Thoracic aorta (tissue), 2 donors: ENCODE measurements around the gene TIMM22. TPM values are rescaled to one million over a fixed set of nuclear protein-coding genes. Genes with fewer than 3 reads are reported as not detected.
"Not testable (repeated sequence)": the region's sequence is repeated elsewhere in the genome, so short reads cannot be mapped to it uniquely, and the experiment has no call there.

Experiments
- ATAC-seq: fragments of 150-250 bp; one replicate; pipeline ENCODE4 v1.8.0; 2017; ENCODE audit warnings: low read depth; ENCODE audit not compliant: insufficient number of reproducible peaks, low FRiP score
- DNase-seq: peaks from one replicate; pipeline ENCODE4 v3.0.0-alpha.2; 2020; ENCODE audit warnings: low spot score
- H3K27ac ChIP-seq, 2 donors: fragments of 200-600 bp; sonication (generic); 1 replicate in 1 of 2; 2 replicates in 1 of 2; pipeline ENCODE4 v1.5.1; 2016; ENCODE audit warnings: mild to moderate bottlenecking in 2 of 2, moderate library complexity in 2 of 2
- H3K27me3 ChIP-seq: fragments of 200-600 bp; sonication (generic); replicated peaks from 2 replicates; pipeline ENCODE4 v1.6.0; 2016; ENCODE audit warnings: mild to moderate bottlenecking; ENCODE audit not compliant: insufficient read depth
- H3K36me3 ChIP-seq: fragments of 200-600 bp; sonication (generic); one replicate; pipeline ENCODE4 v1.5.1; 2016
- H3K4me1 ChIP-seq, 2 donors: fragments of 200-600 bp; sonication (generic); 1 replicate in 1 of 2; 2 replicates in 1 of 2; pipeline versions ENCODE4 v1.5.1 to v1.6.0; 2016; ENCODE audit warnings: low read depth in 2 of 2, mild to moderate bottlenecking in 1 of 2; ENCODE audit not compliant: control insufficient read depth in 1 of 2
- H3K4me3 ChIP-seq: fragments of 200-600 bp; sonication (generic); 2 replicates; pipeline ENCODE4 v1.5.1; 2016; ENCODE audit warnings: mild to moderate bottlenecking
- H3K9me3 ChIP-seq: fragments of 200-600 bp; sonication (generic); 2 replicates; pipeline ENCODE4 v1.5.1; 2016
- total RNA-seq, 2 donors: library from RNA; depleted of rRNA; stranded (reverse); fragments of >200 nt; gene quantifications; one replicate each; pipeline versions ENCODE4 v1.1.0 to v1.2.3, GENCODE V29; 2016
- TF ChIP-seq, protein P1 (sequence below): fragments of 200-600 bp; sonication (generic); IDR thresholded peaks from one replicate; pipeline ENCODE4 v1.5.1; 2019; ENCODE audit warnings: antibody characterized with exemption

Gene TIMM22
- total RNA-seq, 2 donors from 2014 or later: 12.6 to 13.0 TPM

DNA sequence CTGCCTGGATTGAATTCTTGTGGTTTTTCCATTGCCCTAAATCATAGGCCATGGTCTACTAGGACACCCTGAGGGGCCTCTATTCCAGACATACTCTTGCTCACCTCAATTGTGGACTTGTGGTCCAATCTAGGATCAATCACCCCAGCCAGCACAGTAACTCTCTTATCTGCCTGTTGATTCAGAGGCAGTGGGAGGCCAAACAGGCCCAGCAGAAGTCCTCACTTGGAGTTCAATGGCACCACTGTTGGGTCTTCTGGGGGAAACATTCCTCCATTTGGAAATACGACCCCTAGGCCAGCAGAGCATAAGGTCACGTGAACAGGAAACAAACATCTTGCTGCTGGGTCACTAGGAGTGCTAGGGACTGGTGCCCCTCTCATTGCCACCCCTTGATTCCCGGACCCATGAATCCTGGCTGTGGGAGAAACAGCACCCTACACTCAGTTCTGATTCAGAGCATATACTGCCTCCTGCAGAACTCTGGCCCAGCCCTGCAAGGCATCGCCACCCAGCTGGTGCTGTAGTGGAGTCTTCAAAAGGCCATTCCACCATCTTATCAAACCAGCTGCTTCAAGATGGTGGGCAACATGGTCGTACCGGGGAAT is 10.5 kb upstream of the TIMM22 start:
- no peak overlapping the region for H3K27ac ChIP-seq
- H3K27me3 ChIP-seq: no peaks in the 10 kb centered on the region
- no peaks in the 10 kb centered on the region for H3K4me1 ChIP-seq
- H3K9me3 ChIP-seq: no peaks in the 10 kb centered on the region
- TF ChIP-seq, protein P1, sequence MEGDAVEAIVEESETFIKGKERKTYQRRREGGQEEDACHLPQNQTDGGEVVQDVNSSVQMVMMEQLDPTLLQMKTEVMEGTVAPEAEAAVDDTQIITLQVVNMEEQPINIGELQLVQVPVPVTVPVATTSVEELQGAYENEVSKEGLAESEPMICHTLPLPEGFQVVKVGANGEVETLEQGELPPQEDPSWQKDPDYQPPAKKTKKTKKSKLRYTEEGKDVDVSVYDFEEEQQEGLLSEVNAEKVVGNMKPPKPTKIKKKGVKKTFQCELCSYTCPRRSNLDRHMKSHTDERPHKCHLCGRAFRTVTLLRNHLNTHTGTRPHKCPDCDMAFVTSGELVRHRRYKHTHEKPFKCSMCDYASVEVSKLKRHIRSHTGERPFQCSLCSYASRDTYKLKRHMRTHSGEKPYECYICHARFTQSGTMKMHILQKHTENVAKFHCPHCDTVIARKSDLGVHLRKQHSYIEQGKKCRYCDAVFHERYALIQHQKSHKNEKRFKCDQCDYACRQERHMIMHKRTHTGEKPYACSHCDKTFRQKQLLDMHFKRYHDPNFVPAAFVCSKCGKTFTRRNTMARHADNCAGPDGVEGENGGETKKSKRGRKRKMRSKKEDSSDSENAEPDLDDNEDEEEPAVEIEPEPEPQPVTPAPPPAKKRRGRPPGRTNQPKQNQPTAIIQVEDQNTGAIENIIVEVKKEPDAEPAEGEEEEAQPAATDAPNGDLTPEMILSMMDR: no peak
- no peak overlapping the region for H3K4me3 ChIP-seq
- H3K36me3 ChIP-seq: no peaks in the 10 kb centered on the region
- no peak for ATAC-seq
- DNase-seq: no peak

DNA sequence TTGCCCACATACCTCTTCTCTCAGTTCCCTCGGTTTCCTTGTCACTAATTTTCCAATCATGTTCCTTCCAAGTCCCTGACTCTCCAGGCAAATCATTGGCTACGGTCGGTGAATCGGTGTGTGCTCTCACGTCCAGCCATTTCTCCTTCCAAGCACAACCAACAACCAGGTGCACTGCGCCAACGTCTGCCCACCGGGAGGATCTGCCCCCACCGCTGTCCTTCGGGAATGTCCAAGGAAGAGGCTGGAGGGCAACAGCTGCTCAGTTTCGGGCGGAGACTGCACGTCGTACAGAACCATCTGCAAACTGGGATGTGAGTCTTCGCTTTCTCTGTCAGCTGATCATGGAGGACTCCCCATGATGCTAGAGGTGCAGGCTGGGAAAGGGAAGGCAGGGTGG is 9.0 kb upstream of the TIMM22 start:
- DNase-seq: no peak
- H3K27ac ChIP-seq: no peak overlapping the region
- H3K36me3 ChIP-seq: no peaks in the 10 kb centered on the region
- H3K4me3 ChIP-seq: no peak overlapping the region
- no peaks in the 10 kb centered on the region for H3K9me3 ChIP-seq
- ATAC-seq: no peak
- no peaks in the 10 kb centered on the region for H3K27me3 ChIP-seq
- H3K4me1 ChIP-seq: no peaks in the 10 kb centered on the region
- TF ChIP-seq, protein P1: no peak

DNA sequence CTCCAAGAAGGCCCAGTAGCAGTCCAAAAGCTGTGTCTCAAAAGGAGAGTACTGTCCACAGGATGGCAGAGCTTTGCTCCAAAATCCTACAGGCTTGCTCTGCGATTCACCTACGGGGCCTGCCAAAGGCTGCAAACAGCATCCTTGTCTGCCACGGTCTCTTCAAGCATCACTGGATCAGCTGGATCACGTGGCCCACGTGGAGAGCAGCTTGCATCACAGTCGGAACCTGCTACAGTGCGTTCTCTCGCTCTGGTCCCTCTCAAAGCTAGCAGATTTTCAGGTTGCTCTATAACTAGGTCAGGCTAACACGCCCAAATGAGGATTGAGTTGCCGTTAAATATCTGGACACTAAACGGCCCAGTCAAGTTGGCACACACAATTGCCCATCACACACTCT is 8.4 kb upstream of the TIMM22 start:
- no peaks in the 10 kb centered on the region for H3K9me3 ChIP-seq
- no peaks in the 10 kb centered on the region for H3K36me3 ChIP-seq
- no peak overlapping the region for H3K4me3 ChIP-seq
- TF ChIP-seq, protein P1: no peak
- ATAC-seq: no peak
- no peak overlapping the region for H3K27ac ChIP-seq
- no peaks in the 10 kb centered on the region for H3K27me3 ChIP-seq
- no peak for DNase-seq
- H3K4me1 ChIP-seq: no peaks in the 10 kb centered on the region

DNA sequence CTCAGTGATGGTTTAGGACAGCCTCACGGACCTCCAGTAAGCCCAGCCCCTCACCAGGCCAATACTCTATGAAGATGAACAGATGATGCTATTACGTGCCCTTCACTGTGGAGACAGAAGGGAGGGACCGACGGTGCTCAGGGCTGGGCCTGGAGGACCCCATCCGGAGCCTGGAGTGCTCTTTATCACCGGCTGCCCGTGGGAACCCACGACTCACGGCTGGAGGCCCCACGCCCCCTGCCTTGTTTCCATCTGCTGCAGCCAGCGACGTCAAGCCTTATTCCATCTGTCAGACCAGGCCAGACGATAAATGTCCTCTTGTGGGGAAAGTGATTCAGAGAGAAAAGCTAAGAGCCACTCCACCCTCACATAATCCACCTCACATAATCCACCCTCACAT is 4.0 kb upstream of the TIMM22 start:
- DNase-seq: no peak
- H3K9me3 ChIP-seq: no peaks in the 10 kb centered on the region
- TF ChIP-seq, protein P1: no peak
- H3K4me1 ChIP-seq: peaks cover 5 to 6% of the 10 kb centered on the region in 2 donors
- no peaks in the 10 kb centered on the region for H3K27me3 ChIP-seq
- no peak overlapping the region for H3K27ac ChIP-seq
- no peaks in the 10 kb centered on the region for H3K36me3 ChIP-seq
- no peak overlapping the region for H3K4me3 ChIP-seq
- no peak for ATAC-seq

DNA sequence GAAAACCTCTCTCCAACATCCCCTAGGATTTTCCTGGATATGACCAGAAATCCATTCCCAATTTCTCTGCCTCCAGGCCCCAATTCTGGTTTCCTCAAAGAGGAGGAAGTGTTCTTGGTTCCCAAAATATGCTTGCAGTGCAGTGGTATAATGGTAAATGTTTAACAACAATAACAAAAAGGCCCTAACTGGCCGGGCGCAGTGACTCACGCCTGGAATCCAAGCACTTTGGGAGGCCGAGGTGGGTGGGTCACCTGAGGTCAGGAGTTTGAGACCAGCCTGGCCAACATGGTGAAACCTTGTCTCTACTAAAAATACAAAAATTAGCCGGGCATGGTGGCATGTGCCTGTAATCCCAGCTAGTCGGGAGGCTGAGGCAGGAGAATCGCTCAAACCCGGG is 1.6 kb upstream of the TIMM22 start:
- not testable (repeated sequence) for H3K4me3 ChIP-seq, H3K9me3 ChIP-seq, H3K27ac ChIP-seq, H3K36me3 ChIP-seq, H3K27me3 ChIP-seq, ATAC-seq, DNase-seq
- H3K4me1 ChIP-seq: peaks cover 13 to 19% of the 10 kb centered on the region in 2 donors

DNA sequence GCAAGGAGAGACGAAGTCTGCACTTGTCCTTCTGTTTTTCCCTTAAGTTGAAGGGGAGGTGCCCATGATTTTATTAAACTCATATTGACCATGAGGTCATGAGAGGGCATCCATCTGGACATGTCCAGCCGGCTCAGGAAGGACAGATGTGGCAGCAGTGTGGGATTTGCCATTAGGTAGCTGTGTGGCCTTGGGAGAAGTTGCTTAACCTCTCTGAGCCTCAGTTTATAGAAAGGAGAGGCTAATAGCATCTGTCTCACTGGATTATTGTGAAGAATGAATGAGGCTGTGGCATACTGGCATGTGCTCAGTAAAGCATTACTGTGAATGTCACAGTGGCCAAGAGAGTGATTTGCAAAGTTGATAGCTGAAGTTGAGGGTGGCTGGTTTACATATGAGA is 1.2 kb downstream of the TIMM22 start:
- no peak for DNase-seq
- ATAC-seq: no peak
- H3K27me3 ChIP-seq: no peaks in the 10 kb centered on the region
- TF ChIP-seq, protein P1: no peak
- peaks cover 38 to 47% of the 10 kb centered on the region in 2 donors for H3K4me1 ChIP-seq
- peak overlapping the region; percentile 77 for H3K4me3 ChIP-seq
- no peak overlapping the region for H3K27ac ChIP-seq
- peaks cover 3% of the 10 kb centered on the region for H3K36me3 ChIP-seq
- no peaks in the 10 kb centered on the region for H3K9me3 ChIP-seq
